ENCODE measurements around the gene PPP1R9B. TPM values are rescaled to one million over a fixed set of nuclear protein-coding genes. Genes with fewer than 3 reads are reported as not detected.

The PPP1R9B gene
- total RNA-seq, 1 experiment from 2014 or later = 34.7 TPM

DNA sequence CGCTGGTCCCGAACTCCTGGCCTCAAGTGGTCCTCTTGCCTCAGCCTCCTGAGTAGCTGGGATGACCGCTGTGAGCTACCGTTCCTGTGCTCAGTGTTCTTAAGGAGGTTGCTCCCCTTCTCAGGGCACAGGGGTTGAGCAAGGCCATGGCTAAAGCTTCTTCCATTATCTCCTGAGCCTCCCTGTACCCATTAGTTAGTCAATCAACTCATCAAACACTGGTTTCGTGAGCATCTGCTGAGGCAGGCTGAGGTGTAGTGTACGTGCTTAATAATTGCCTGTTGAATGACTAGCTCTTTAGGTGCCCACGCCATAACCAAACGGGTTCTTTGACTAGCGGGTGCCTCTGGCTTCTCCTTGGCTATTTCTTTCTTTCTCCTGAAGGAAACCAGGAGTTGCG, 27.0 kb upstream of the PPP1R9B start:
- in situ Hi-C loops (cut with HindIII; ENCODE audit: low pct_unique_long_range_greater_than_20kb, low sequenced_read_pairs) = no loop called here
- DNase-seq (ENCODE audit: low read depth) = no peak

DNA sequence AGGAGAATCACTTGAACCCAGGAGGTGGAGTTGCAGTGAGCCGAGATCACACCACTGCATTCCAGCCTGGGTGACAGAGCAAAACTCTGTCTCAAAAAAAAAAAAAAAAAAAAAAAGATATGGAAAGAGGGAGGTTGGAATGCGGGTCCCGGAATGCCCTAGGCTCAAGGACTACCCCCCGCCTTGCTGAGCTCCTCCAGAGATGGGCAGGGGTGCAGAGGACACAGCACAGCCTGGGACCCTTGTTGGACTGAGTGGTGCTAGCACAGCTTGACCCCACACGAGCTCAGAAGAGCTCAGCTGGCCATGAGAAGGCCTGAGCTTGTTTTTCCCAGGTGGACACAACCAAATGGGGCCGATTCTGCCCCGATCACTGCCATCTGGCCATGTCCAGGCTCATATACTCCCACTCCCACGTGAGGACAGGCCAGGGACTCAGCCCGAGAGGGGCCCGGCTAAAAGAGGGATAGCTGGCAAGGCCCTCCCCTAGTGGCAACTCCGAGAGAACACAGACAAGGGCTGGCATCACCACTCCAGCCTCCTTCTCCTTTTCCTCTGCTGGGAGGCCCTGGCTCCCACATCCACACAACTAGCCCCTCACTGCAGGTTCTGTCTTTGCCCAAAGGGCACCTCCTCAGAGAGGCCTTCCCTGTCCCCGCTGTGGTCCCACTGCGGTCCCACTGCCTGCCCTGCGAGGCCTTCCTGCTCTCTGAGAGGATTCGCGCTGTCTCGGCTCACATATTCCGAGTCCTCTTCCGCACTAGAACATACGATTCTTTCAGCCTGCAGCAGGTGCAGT, 26.3 kb upstream of the PPP1R9B start:
- in situ Hi-C loops (cut with HindIII; ENCODE audit: low pct_unique_long_range_greater_than_20kb, low sequenced_read_pairs) = no loop called here

DNA sequence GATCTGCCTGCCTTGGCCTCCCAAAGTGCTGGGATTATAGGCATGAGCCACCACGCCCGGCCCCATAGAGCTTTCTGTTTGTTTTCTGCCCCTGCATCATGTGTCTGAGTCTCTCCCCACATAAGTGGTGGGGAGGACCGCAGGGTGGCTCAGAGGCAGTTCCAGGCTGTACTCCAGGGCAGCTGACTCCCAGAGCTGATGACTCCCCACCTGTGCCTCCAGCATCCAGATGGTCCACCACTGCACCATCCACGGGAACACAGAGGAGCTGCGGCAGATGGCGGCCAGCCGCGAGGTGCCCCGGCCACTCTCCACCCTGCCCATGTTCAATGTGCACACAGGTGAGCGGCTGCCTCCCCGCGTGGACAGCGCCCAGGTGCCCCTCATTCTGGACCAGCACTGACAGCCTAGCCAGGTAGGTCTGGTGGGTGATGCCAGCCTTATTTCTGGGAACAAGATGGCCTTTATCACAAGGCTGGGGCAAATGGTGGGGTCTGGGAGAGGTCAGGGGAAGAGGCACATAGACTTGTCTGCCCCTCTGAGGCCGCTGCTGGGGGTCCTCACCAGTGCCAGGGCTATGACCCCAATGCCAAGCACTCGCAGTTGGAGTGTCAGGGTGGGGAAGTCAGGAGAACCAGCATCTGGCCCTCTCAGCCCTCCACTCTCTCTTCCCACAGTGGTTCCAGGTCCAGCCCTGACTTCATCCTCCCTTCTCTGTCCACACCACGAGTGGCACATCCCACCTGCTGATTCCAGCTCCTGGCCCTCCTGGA, 24.7 kb upstream of the PPP1R9B start:
- DNase-seq (ENCODE audit: low read depth) = no peak
- in situ Hi-C loops (cut with HindIII; ENCODE audit: low pct_unique_long_range_greater_than_20kb, low sequenced_read_pairs) = no loop called here

More for the DNA sequence above, 26.3 kb upstream of the PPP1R9B start:
- no peak for DNase-seq (ENCODE audit: low read depth)

GRCh38 chr17:50174444-50174843, 24.0 kb upstream of the PPP1R9B start:
- in situ Hi-C loops (cut with HindIII; ENCODE audit: low pct_unique_long_range_greater_than_20kb, low sequenced_read_pairs) = no loop called here
- no peak for DNase-seq (ENCODE audit: low read depth)

GRCh38 chr17:50173335-50173941, 23.0 kb upstream of the PPP1R9B start:
- in situ Hi-C loops (cut with HindIII; ENCODE audit: low pct_unique_long_range_greater_than_20kb, low sequenced_read_pairs) = no loop called here
- no peak for DNase-seq (ENCODE audit: low read depth)

DNA sequence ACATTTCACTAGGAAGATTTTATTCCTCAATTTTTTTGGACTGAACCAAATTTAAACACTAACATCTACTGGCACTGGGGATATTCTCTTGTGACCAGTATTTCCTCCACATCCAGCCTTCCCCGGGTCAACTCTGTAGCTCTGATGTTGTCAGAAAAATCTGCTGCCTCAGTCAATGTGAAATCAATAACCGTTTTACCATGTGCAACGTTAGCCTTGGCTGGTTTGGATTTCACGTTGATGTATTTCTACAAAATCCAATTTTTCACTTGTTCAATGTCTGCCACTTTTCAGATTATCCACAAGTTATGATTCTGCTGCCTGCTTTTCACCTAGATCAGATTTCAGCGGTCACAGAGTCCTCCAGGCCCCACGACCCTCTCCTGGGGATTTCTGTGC, 22.5 kb upstream of the PPP1R9B start:
- in situ Hi-C loops (cut with HindIII; ENCODE audit: low pct_unique_long_range_greater_than_20kb, low sequenced_read_pairs) = no loop called here
- no peak for DNase-seq (ENCODE audit: low read depth)

GRCh38 chr17:50172130-50172529, 21.7 kb upstream of the PPP1R9B start:
- in situ Hi-C loops (cut with HindIII; ENCODE audit: low pct_unique_long_range_greater_than_20kb, low sequenced_read_pairs) = no loop called here
- no peak for DNase-seq (ENCODE audit: low read depth)

GRCh38 chr17:50171371-50172071, 21.0 kb upstream of the PPP1R9B start:
- no peak for DNase-seq (ENCODE audit: low read depth)
- in situ Hi-C loops (cut with HindIII; ENCODE audit: low pct_unique_long_range_greater_than_20kb, low sequenced_read_pairs) = no loop called here

DNA sequence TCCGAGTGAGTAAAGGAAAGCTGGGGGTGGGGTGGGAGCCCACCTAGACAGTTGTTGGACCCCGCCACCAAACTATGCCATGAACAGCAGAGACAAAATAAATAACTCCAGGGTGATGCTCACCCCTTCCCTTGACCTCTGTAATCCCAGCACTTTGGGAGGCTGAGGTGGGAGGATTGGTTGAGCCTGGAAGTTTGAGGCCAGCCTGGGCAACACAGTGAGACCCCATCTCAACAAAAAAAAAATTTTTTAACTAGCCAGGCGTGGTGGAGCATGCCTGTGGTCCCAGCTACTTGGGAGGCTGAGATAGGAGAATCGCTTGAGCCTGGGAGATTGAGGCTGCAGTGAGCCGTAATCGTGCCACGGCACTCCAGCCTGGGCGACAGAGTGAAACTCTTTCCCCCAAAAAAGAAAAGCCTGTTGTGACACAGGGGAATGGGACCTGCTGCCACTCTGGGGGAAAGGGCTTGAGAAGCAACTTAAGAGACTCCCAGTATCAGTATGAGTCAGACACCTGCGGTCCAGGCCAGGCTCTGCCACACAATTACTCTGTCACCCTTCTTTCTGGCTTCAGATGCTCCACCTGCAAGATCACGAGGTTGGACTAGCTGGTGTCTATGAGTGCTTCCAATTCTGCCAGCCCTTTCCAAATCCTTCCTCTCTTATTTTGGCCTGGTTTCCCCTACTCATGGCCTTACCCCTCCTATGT, 20.3 kb upstream of the PPP1R9B start:
- in situ Hi-C loops (cut with HindIII; ENCODE audit: low pct_unique_long_range_greater_than_20kb, low sequenced_read_pairs) = no loop called here
- peak; percentile 38 for DNase-seq (ENCODE audit: low read depth)

DNA sequence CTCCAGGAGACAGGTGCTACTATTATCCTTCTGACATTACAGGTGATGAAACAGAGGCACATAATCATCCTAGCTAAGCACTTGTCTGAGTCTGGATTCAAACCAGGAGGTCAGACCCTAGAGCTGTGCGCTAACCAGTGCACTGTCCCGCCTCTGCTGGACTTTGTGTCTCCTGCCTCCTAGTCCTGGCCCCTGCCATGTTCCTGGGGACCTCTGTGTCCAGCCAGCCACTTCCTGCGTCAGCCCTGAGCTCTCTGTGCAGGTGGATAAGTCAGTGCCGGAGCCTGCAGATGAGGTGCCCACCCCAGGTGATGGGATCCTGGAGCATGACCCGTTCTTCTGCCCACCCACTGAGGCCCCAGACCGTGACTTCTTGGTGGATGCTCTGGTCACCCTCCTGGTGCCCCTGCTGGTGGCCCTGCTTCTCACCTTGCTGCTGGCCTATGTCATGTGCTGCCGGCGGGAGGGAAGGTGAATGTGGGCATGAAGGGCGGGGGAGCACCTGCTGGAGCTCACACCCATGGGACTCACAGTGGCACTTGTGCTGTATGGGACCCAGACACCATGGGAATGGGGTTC, 19.5 kb upstream of the PPP1R9B start:
- in situ Hi-C loops (cut with HindIII; ENCODE audit: low pct_unique_long_range_greater_than_20kb, low sequenced_read_pairs) = no loop called here
- no peak for DNase-seq (ENCODE audit: low read depth)

DNA sequence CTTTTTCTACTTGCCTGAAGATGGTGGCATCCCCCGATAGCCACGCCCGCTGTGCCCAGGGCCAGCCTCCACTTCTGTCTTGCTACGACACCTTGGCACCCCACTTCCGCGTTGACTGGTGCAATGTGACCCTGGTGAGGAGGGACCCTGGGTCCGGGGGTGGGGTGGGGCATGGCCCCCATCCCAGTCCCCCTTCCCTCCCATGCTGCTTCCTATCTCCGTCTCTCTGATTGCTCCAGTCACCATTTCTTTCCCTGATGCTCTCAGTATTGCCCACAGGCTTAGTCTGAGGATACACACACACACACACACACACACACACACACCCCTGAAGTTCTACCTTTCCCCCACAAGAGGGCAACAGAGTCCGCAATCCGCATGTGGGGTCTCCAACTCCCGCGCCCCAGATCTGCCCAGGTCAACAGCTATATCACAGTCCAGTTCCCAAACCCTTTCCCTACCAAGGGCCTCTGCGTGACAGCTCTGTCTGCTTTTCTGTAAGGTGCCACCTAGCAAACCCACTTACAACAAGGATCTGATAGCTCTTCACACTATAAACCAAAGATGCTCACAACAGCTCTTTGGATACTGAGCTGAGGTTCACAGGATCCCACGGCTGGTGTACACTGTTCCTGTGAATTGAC, 18.8 kb upstream of the PPP1R9B start:
- peak; percentile 74 for DNase-seq (ENCODE audit: low read depth)
- in situ Hi-C loops (cut with HindIII; ENCODE audit: low pct_unique_long_range_greater_than_20kb, low sequenced_read_pairs) = no loop called here

GRCh38 chr17:50168319-50168718, 17.8 kb upstream of the PPP1R9B start:
- in situ Hi-C loops (cut with HindIII; ENCODE audit: low pct_unique_long_range_greater_than_20kb, low sequenced_read_pairs) = no loop called here
- no peak for DNase-seq (ENCODE audit: low read depth)

DNA sequence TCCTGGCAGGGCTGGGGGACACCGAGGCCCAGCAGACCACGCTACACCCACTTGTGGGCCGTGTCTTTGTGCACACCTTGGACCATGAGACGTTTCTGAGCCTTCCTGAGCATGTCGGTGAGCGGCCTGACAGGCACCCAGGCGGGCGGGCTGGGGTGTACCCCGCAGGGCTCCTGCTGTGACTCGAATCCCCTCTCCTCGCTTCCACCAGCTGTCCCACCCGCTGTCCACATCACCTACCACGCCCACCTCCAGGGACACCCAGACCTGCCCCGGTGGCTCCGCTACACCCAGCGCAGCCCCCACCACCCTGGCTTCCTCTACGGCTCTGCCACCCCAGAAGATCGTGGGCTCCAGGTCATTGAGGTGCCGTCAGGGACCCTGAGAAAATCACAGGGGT, 16.9 kb upstream of the PPP1R9B start:
- no peak for DNase-seq (ENCODE audit: low read depth)
- in situ Hi-C loops (cut with HindIII; ENCODE audit: low pct_unique_long_range_greater_than_20kb, low sequenced_read_pairs) = no loop called here

DNA sequence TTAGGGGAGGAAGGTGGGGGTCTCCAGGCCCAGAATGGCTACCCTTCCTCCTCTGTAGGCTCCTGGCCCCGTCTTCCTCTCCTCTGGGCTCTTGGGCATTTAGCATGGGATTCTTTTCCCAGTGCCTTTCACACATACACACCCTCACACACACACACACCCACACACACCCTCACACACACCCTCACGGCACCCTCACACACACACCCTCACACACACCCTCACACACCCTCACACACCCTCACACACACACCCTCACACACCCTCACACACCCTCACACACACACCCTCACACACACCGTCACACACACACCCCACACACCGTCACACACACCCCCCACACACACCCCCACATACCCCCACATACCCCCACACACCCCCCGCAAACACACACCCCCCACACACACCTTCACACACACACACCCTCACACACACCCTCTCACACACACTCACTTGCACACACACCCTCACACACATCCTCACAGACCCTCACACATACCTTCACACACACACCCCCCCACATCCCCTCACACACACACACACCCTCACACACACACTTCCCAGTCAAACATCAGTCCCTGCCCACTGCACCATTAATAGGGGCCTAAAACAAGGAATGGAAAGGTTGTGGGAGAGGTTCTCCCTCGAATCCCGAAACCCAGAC, 16.2 kb upstream of the PPP1R9B start:
- in situ Hi-C loops (cut with HindIII; ENCODE audit: low pct_unique_long_range_greater_than_20kb, low sequenced_read_pairs) = no loop called here

GRCh38 chr17:50165867-50166517, 15.5 kb upstream of the PPP1R9B start, which contains the start of gene SGCA:
Gene SGCA, plus strand, starts transcription at chr17:50166005. Its CDS starts 36 bp downstream, at chr17:50166041.
- in situ Hi-C loops (cut with HindIII; ENCODE audit: low pct_unique_long_range_greater_than_20kb, low sequenced_read_pairs) = no loop called here
- no peak for DNase-seq (ENCODE audit: low read depth)

More for the DNA sequence above, 16.2 kb upstream of the PPP1R9B start:
- DNase-seq (ENCODE audit: low read depth) = no peak

- in situ Hi-C loops (cut with HindIII; ENCODE audit: low pct_unique_long_range_greater_than_20kb, low sequenced_read_pairs) = no loop called here
- DNase-seq (ENCODE audit: low read depth) = no peak
These were observed 15.0 kb upstream of the PPP1R9B start for GRCh38 chr17:50165466-50165865.
